Measurements from ENCODE around the gene RCBTB1.
"Not testable (repeated sequence)": the region's sequence is repeated elsewhere in the genome, so short reads cannot be mapped to it uniquely, and the experiment has no call there.

The RCBTB1 gene

GRCh38 chr13:49587311-49587847 is 2.0 kb upstream of the RCBTB1 start:
- no peaks in the 10 kb centered on the region for H3K27me3 Mint-ChIP-seq (ENCODE audit: low read depth)
- H3K9me3 Mint-ChIP-seq = no peaks in the 10 kb centered on the region
- peaks cover 15% of the 10 kb centered on the region for H3K4me1 Mint-ChIP-seq (ENCODE audit: low read depth)
- peaks cover 5% of the 10 kb centered on the region for H3K36me3 Mint-ChIP-seq (ENCODE audit: low read depth)
- H3K4me3 Mint-ChIP-seq = no peak overlapping the region
- H3K27ac Mint-ChIP-seq = no peak overlapping the region

DNA sequence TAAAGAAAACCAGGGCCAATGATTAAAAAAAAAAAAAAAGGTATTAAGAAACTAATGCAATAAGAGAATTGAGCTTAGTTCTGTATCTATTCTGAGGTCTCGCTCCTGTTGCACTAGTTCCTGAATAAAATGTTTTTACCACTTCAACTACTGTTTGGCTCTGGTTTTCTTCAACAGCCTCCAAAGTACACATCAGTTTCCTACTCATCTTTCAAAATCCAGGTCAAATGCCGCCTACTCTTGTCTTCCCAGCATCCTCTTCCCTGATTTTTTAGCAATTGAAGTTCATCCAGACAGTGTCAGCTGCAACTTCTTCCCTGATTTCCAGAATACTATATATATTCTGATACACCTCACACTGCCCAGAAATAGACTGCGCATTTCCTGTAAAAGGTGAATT is 1.4 kb upstream of the RCBTB1 start:
- Mint-ChIP-seq H3K27me3 (ENCODE audit: low read depth) (no peaks in the 10 kb centered on the region), H3K36me3 (ENCODE audit: low read depth) (peaks cover 7% of the 10 kb centered on the region), H3K9me3 (no peaks in the 10 kb centered on the region), H3K4me1 (ENCODE audit: low read depth) (peaks cover 17% of the 10 kb centered on the region), H3K27ac (peak overlapping the region; percentile 8), H3K4me3 (peak overlapping the region; percentile 79)

GRCh38 chr13:49584771-49585182 is 581 bp downstream of the RCBTB1 start:
- peak overlapping the region; percentile 88 for H3K27ac Mint-ChIP-seq
- H3K4me3 Mint-ChIP-seq = peak overlapping the region; percentile 98
- no peaks in the 10 kb centered on the region for H3K27me3 Mint-ChIP-seq (ENCODE audit: low read depth)
- H3K36me3 Mint-ChIP-seq (ENCODE audit: low read depth) = peaks cover 17% of the 10 kb centered on the region
- H3K9me3 Mint-ChIP-seq = no peaks in the 10 kb centered on the region
- H3K4me1 Mint-ChIP-seq (ENCODE audit: low read depth) = peaks cover 23% of the 10 kb centered on the region

GRCh38 chr13:49580980-49581680 is 4.2 kb downstream of the RCBTB1 start:
- Mint-ChIP-seq H3K36me3 (ENCODE audit: low read depth) (peaks cover 19% of the 10 kb centered on the region), H3K4me3 (no peak overlapping the region), H3K27ac (no peak overlapping the region), H3K9me3 (no peaks in the 10 kb centered on the region), H3K4me1 (ENCODE audit: low read depth) (peaks cover 24% of the 10 kb centered on the region), H3K27me3 (ENCODE audit: low read depth) (no peaks in the 10 kb centered on the region)

- Mint-ChIP-seq H3K27ac (no peak overlapping the region), H3K27me3 (ENCODE audit: low read depth) (no peaks in the 10 kb centered on the region), H3K9me3 (no peaks in the 10 kb centered on the region), H3K4me1 (ENCODE audit: low read depth) (peaks cover 19% of the 10 kb centered on the region), H3K36me3 (ENCODE audit: low read depth) (peaks cover 23% of the 10 kb centered on the region), H3K4me3 (no peak overlapping the region)
Observed at GRCh38 chr13:49579501-49579900, 5.9 kb downstream of the RCBTB1 start.

- Mint-ChIP-seq H3K9me3 (no peaks in the 10 kb centered on the region), H3K27me3 (ENCODE audit: low read depth) (no peaks in the 10 kb centered on the region), H3K27ac (no peak overlapping the region), H3K36me3 (ENCODE audit: low read depth) (peaks cover 12% of the 10 kb centered on the region), H3K4me1 (ENCODE audit: low read depth) (peaks cover 18% of the 10 kb centered on the region), H3K4me3 (no peak overlapping the region)
Observed at GRCh38 chr13:49571299-49572240, 13.8 kb downstream of the RCBTB1 start.

- Mint-ChIP-seq H3K9me3 (no peaks in the 10 kb centered on the region), H3K27me3 (ENCODE audit: low read depth) (no peaks in the 10 kb centered on the region), H3K4me3 (no peak overlapping the region), H3K4me1 (ENCODE audit: low read depth) (peaks cover 18% of the 10 kb centered on the region), H3K36me3 (ENCODE audit: low read depth) (peaks cover 8% of the 10 kb centered on the region), H3K27ac (peak overlapping the region; percentile 67)
Observed at GRCh38 chr13:49569993-49570689, 15.2 kb downstream of the RCBTB1 start.

DNA sequence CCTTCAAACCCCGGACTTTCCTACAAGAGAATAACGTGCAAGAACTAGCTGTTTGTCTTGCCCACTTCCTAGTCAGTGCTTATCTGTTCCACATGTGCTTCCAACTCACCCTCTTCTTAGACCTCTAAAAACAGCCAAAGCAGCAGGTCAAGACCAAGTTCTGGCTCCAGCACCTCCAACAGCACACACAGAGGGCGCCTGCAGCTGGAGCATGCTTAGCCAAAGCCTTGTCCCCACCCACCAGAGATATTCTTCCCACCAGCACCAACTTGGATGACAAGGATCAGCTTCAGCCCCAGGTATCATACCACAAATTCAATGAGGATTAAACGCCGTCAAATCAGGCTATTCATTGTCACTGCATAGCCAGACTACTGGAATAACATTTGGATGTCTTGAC is 17.9 kb downstream of the RCBTB1 start:
- no peaks in the 10 kb centered on the region for H3K9me3 Mint-ChIP-seq

GRCh38 chr13:49566461-49566860 is 18.9 kb downstream of the RCBTB1 start:
- Mint-ChIP-seq H3K27me3 (ENCODE audit: low read depth) (no peaks in the 10 kb centered on the region), H3K27ac (no peak overlapping the region), H3K9me3 (no peaks in the 10 kb centered on the region), H3K4me1 (ENCODE audit: low read depth) (peaks cover 17% of the 10 kb centered on the region), H3K4me3 (no peak overlapping the region), H3K36me3 (ENCODE audit: low read depth) (peaks cover 15% of the 10 kb centered on the region)

More for the DNA sequence above, 17.9 kb downstream of the RCBTB1 start:
- H3K4me1 Mint-ChIP-seq (ENCODE audit: low read depth) = peaks cover 18% of the 10 kb centered on the region
- H3K27ac Mint-ChIP-seq = no peak overlapping the region
- H3K4me3 Mint-ChIP-seq = no peak overlapping the region
- H3K27me3 Mint-ChIP-seq (ENCODE audit: low read depth) = no peaks in the 10 kb centered on the region
- peaks cover 13% of the 10 kb centered on the region for H3K36me3 Mint-ChIP-seq (ENCODE audit: low read depth)

GRCh38 chr13:49565461-49565860 is 19.9 kb downstream of the RCBTB1 start:
- Mint-ChIP-seq H3K4me1 (ENCODE audit: low read depth) (peaks cover 11% of the 10 kb centered on the region), H3K36me3 (ENCODE audit: low read depth) (peaks cover 18% of the 10 kb centered on the region)
- H3K4me3 Mint-ChIP-seq; H3K27me3 Mint-ChIP-seq (ENCODE audit: low read depth); H3K9me3 Mint-ChIP-seq; H3K27ac Mint-ChIP-seq: not testable (repeated sequence)

- Mint-ChIP-seq H3K4me3 (no peak overlapping the region), H3K27me3 (ENCODE audit: low read depth) (no peaks in the 10 kb centered on the region), H3K27ac (no peak overlapping the region), H3K9me3 (no peaks in the 10 kb centered on the region), H3K4me1 (ENCODE audit: low read depth) (no peaks in the 10 kb centered on the region), H3K36me3 (ENCODE audit: low read depth) (peaks cover 32% of the 10 kb centered on the region)
Observed at GRCh38 chr13:49563516-49563915, 21.8 kb downstream of the RCBTB1 start.

DNA sequence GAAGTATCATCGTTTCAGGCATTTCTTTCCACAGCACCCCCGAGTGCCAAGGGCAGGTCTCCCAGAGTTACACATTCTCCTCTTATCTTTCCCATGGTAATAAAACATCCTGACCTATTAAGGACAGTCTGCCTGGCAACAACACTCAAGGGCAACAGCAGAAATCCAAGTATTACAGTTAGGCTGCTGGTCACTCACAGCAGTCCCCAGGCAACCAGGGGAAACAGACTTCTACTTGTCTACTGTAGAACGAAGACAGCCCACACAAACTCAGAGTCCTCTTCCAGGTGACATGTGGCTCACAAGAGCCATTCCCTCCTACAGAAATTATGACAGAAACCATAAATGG is 24.3 kb downstream of the RCBTB1 start:
- H3K4me1 Mint-ChIP-seq (ENCODE audit: low read depth) = no peaks in the 10 kb centered on the region
- no peak overlapping the region for H3K4me3 Mint-ChIP-seq
- H3K9me3 Mint-ChIP-seq = no peaks in the 10 kb centered on the region
- no peaks in the 10 kb centered on the region for H3K27me3 Mint-ChIP-seq (ENCODE audit: low read depth)
- peaks cover 32% of the 10 kb centered on the region for H3K36me3 Mint-ChIP-seq (ENCODE audit: low read depth)
- H3K27ac Mint-ChIP-seq = no peak overlapping the region

GRCh38 chr13:49560270-49561061 is 24.9 kb downstream of the RCBTB1 start:
- peaks cover 32% of the 10 kb centered on the region for H3K36me3 Mint-ChIP-seq (ENCODE audit: low read depth)
- no peaks in the 10 kb centered on the region for H3K27me3 Mint-ChIP-seq (ENCODE audit: low read depth)
- no peak overlapping the region for H3K27ac Mint-ChIP-seq
- H3K4me1 Mint-ChIP-seq (ENCODE audit: low read depth) = no peaks in the 10 kb centered on the region
- H3K9me3 Mint-ChIP-seq = no peaks in the 10 kb centered on the region
- no peak overlapping the region for H3K4me3 Mint-ChIP-seq

- Mint-ChIP-seq H3K9me3 (no peaks in the 10 kb centered on the region), H3K27ac (no peak overlapping the region), H3K4me3 (no peak overlapping the region), H3K4me1 (ENCODE audit: low read depth) (no peaks in the 10 kb centered on the region), H3K36me3 (ENCODE audit: low read depth) (peaks cover 31% of the 10 kb centered on the region), H3K27me3 (ENCODE audit: low read depth) (no peaks in the 10 kb centered on the region)
Observed at GRCh38 chr13:49559006-49559405, 26.4 kb downstream of the RCBTB1 start.
